ENCODE data around the gene MLLT10.
"Not testable (repeated sequence)": the region's sequence is repeated elsewhere in the genome, so short reads cannot be mapped to it uniquely, and the experiment has no call there.

Gene MLLT10

DNA sequence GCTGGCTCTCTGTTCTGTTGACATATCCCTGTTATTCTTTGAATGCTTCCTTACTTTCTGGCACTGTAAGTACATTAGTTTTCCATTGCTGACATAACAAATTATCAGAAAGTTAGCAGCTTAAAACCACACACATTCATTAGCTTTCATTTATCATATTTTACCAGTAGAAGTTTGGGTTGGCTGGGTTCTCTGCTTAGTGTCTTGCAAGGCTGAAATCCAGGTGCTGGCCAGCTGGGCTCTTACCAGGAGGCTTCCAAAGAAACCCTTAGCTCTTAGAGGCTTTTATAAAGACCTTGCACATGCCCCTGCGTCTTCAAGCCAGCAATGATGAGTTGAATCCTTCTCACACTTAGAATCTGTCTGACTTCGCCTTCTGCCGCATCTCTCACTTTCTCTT, 160.6 kb downstream of the MLLT10 start:
- no peak for DNase-seq (ENCODE audit: low spot score)

DNA sequence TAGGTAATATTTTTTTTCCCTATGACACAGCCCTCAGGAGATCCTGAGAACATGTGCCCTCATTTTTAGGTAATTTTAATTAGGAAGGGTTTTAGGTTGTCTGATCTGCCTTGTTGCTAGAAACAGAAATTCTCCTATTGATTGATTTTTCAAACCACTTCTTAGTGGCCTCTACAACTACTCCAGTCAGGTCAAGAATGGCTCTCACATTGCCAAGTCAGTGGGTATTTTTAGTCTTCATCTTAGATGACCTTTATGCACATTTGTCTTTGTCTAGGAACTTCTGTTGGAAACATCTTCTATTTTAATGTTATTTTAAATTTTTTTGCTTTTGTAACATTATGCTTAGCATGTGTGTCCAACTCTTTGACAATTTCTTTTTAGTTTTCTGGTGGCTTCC, 162.3 kb downstream of the MLLT10 start:
- DNase-seq (ENCODE audit: low spot score): no peak

DNA sequence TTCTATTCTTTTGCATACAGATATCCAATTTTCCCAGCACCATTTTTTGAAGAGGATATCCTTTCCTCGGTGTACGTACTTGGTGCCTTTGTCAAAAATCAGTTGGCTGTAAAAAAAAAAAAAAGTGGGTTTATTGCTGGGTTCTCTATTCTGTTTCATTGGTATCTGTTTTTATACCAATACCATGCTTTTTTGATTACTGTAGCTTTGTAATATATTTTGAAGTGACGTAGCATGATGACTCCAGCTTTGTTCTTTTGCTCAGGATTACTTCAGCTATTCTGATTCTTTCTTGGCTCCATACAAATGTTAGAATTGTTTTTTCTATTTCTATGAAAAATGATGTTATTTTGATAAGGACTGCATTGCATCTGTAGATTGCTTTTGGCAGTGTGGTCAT, 165.5 kb downstream of the MLLT10 start:
- DNase-seq (ENCODE audit: low spot score): no peak

DNA sequence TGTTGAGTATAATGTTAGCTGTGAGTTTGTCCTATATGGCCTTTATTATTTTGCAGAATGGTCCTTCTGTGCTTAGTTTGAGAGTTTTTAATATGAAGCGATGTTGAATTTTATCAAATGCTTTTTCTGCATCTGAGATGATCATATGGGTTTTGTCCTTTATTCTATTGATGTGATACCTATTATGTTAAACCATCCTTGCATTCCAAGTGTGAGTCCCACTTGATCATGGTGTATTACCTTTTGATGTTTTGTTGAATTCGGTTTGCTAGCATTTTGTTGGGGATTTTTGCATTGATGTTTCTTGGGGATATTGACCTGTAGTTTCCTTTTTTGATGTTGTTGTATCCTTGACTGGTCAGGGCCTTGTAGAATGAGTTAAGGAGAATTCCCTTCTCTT, 166.4 kb downstream of the MLLT10 start:
- no peak for DNase-seq (ENCODE audit: low spot score)

DNA sequence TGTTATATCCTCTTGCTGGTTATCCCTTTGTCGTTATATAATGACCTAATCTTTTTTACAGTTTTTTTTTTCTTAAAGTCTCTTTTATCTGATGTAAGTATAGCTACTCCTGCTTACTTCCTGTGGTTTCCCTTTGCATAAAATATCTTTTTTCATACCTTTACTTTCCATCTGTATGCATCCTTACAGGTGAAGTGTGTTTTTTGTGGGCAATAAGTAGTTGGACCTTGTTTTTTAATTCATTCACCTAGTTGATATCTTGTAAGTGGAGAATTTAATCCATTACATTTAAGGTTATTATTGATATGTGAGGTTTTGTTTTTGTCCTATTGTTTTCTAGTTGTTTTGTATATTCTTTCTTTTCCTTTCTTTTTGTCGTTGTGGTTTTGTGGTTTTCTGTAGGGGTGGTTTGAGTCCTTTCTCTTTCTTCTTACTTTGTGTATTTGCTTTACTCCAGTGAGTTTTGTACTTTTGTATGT, 168.6 kb downstream of the MLLT10 start:
- DNase-seq (ENCODE audit: low spot score): no peak

DNA sequence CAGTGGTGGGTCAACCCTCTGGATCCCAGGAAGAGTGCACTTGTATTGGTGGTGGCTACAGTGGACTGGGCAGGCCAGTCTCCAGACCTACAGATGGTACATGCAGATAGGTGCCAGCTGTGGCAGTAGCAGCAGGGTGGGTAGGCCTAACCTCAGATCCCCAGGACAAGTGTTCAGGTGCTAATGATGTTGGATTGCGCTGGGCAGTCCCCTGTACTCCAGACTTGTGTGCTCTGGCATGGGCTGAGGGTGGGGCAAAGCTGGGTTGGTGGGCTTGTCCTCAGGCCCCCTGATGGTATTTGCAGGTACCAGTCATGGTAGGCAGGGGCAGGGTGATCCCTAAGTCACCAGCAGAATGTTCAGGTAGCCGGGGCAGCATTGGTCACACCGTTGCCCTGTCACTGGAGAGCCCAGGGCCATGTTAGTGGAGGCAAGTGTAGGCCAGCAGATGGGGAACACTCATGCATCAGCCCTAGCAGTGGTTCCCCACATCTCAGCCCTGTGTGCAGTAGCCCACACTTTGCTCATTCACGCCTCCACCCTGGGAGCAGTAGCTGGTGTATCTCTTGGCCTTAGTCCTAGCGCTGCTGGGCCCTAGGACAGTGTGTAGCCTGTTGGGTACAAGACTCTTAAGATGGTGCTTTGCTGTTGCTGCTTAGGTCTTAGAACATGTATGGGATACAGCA, 171.3 kb downstream of the MLLT10 start:
- no peak for DNase-seq (ENCODE audit: low spot score)

DNA sequence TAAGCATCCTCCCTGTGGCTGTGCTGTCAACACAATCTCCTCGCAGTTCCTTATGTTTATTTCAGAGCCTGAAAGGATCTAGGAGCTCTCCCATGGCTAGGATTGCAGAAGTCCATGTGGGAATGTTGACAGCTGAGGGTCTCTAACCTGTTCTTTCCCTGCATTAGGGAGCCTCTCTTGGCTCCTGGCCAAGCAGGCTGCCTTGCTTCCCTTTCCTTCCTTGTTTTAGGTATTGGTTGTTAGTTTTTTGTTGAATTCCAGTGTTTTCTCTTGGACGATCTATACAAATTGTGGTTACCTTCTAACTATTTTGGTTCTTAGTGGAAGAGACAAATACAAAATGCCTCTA, 171.8 kb downstream of the MLLT10 start:
- no peak for DNase-seq (ENCODE audit: low spot score)

DNA sequence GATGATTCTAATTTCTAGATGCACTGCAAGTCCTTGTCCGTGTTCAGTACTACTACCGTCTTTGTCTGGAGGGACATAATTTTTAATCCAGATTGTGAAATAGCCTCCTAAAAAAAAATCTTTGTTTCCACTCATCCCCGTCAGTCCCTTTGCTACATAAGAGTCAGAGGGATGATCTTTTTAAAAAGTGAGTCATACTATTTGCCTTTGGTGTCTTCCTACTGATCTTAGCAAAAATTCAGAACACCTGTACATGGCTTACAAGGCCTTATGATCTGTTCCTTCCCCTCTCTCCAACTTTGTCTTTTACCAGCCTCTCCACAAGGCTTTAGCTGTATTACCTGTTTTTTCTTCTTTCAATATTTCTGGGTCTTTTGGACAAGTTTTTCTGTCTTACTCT, 173.5 kb downstream of the MLLT10 start:
- no peak for DNase-seq (ENCODE audit: low spot score)

DNA sequence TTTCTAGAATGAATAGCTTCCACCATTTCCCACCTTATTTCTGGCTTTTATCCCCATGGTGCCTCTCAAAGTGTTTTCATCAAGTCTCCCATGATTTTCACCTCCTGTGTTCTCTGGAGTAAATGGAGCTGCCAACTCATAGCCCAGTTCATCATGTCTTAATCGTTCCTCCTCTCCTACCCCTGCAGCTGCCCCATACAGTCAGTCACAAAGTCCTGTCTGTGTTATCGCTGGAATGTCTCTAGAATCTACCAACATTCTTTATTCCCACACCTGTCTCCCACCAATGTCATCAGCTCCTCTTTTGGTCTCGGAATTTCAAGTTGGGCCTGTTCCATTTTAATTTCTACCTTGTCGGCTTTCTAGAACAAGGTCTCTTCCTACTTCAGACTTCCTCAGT, 178.9 kb downstream of the MLLT10 start:
- no peak for DNase-seq (ENCODE audit: low spot score)

DNA sequence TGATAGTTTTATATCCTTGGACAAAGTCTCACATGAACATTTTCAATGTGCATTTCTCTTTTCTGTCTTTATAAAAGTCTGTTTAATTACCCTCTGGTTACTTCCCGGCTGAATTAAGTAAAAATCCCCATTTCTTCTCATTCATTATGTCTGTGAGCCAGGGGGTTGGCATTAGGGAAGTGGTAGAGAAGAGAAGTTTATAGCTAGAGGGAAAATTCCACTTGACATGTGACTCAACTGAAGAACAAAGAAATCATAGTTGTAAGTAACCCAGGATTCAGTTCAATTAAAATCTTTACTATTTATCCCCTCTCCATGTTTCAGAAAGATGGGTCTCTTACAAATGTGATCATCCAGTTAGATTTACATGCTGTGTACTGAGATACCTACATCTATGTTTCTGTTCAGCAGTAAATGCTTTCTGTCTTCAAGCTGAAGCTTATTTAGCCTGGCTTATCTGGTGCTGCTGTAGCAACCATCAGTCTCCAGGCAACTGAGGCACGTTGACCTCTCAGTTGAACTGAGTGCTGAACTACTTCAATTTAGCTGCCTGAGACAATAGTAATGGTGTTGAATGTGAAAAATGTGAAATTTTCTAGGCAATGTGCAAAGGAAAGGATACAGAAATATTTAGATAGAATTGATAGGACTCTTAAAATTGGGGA, 181.6 kb downstream of the MLLT10 start:
- DNase-seq (ENCODE audit: low spot score): no peak

DNA sequence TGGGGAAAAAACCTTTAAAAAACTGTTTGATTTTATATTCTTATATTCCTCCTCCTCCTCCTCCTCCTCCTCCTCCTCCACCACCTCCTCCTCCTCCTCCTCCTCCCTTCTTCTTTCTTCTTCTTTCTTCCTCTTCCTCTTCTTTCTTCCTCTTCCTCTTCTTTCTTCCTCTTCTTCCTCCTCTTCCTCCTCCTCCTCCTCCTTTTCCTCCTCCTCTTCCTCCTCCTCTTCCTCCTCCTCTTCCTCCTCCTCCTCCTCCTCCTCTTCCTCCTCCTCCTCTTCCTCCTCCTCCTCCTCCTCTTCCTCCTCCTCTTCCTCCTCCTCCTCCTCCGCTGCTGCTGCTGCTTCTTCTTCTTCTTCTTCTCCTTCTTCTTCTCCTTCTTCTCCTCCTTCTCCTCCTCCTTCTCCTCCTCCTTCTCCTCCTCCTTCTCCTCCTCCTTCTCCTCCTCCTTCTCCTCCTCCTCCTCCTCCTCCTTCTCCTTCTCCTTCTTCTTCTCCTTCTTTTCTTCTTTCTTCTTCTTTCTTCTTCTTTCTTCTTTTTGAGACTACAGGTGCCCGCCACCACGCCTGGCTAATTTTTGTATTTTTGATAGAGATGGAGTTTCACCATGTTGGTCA, 183.5 kb downstream of the MLLT10 start:
- not testable (repeated sequence) for DNase-seq (ENCODE audit: low spot score)

DNA sequence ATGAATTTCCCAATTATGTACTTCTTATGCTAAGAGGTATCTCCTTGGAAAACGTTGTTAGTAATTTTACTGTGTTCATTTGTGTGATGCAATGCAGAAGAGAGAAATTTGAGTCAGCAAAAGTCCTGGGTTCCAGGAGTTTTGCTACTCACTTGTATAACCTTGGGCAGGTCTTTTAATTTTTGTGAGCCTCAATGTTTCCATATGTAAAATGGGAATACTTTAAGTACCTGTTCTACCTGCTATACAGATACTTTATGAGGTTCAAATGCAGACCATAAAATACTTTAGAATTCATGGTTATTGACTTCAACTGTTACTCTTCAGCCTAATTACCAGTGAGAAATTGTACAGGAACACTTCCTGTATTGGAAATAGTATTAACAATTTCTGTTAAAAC, 185.5 kb downstream of the MLLT10 start:
- no peak for DNase-seq (ENCODE audit: low spot score)

DNA sequence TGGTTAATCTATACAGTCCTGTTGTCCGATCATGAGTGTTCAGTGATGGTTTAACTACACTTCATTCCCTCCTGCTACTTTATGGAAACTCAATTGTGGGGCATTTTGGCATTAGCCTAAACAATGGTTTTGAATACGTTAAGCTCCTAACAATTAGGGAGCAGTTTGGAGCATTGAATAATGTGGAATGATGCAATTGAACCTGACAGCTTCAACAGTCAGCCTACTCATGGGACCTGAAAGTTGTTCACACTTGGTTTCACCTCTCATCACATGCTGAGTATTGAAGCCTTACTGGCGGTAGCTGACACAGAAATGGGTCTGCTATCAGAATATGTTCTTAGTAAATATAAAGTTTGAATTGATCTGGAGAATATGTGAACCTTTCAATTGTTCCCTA, 186.1 kb downstream of the MLLT10 start:
- no peak for DNase-seq (ENCODE audit: low spot score)

DNA sequence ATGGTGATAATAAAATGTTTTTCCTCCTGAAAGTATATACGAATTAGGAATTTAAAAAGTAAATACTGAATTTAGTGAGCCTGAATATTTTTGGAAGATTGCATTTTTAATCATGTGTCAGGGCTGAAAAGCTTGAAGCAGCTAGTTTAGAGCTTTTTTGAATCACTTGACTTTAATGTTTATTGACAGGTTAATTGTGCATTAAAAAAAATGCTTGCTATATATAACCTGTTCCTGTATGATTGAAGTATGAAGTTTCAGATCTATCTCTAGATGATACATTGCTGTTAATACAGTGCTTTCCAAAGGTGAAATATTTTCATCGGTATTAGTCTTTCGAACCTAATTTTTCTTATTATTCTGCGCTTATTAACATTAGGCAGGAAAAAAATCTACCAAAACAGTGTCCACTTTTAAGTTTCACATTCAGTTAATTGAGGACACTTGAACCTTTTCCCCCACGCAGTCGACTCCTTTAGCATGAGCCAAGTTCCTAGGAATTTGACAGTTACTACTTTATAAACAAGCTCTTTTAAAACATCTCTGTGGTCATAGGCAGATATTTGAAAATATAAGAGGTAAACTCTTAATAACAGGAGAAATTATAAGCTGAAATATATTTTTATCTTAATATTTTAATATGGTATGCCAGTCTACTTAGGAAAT, 187.1 kb downstream of the MLLT10 start:
- no peak for DNase-seq (ENCODE audit: low spot score)

DNA sequence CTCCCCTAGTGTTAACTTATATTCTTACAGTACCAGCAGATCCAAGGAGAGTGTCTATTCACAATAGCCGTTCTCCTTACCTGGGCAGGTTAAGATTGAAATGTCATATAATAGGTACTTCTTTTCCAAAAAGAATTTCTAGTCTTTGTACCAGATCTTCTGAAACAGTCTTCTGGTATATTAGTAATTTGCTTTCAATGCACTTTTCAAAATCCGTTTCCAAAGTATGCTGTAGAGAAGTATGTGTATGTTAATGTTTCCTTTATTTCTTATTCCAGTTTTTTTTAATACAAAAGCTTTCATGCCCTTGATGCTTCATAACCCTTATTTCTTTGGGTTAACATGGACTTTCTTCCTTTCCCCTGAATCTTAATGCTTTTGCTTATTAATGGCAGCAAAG, 188.2 kb downstream of the MLLT10 start:
- DNase-seq (ENCODE audit: low spot score): no peak

DNA sequence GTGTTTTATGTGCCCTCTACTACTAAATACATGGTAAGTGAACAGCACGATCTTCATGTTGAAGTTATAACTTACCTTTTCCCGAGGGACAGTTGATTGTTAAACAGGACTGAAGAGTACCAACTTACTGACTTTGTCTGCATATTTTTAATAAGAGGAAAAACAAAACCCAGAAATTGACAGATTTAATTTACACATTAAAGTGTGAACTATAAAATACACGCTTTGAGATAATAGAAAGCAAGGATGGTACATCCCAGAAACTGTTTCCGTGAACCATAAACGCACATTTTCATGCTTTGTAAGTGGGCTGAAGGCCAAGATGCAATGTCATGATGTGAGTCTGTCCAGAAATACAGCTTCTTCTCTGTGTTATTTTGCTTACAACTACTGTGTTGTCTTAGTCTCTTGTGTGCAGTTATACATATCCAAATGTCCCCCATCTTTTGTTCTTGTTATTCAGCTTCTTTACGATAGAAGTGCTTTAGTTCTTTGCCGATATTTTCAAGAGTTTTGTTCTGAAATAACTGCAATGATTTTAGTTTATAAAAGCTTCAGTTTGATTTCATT, 190.1 kb downstream of the MLLT10 start:
- no peak for DNase-seq (ENCODE audit: low spot score)

DNA sequence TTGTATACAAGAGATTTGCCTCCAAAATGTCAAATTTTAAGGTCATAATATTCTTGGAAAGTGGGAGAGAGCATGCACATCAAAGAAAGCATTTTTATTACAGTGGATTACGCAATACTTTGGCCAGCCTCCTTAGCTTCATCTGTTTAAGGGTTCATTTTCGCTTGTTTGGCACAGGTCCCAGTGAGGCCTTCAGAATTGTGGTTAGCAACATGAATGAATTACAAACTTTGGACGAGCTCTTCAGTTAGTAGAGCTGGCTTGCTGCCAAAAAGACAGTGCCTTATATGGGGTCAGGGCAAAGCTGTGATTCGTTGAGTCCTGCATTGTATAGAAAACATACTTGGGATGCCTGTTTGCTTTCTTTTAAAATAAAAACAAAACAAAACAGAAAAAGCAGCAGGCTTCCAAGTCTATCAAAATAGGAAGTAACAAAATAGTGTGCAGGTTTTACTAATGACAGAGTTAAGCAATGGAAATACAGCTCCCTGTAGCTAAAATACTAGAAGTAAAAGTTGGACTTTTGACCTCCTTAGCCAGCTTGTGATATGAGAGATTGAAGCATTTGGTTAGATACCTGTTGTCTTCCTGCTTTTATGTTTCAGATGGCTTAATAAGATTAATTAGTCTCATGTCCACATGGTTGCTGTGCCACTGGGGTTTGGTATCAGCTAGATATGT, 190.8 kb downstream of the MLLT10 start:
- DNase-seq (ENCODE audit: low spot score): no peak

DNA sequence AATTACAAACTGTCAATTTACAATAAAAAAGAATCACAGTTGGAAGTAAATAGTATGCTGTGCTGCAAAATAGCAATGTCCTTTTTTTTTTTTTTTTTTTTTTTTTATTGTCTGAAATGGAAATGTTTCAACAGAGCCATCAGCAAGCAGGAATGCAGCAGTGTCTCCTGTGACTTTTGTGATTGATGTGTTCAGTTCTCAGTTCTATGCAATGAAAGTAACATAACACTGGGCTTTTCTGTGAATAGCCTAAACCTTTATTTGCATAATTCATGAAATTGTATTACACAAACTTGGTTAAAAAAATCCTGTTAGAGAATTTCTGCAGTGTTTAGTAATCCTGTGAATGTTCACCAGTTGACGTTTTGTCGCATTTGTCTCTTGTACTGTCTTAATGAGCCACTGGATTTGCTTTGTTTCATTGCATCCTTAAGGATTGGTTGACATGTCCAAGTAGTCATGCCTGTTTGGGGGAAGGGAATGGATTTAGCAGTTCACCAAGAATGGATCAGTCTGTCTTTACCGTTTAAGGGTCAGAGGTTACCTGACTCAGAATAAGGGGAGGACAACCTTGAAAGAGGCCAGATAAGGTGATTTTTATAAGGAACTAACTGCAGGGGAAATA, 192.7 kb downstream of the MLLT10 start:
- DNase-seq (ENCODE audit: low spot score): no peak

DNA sequence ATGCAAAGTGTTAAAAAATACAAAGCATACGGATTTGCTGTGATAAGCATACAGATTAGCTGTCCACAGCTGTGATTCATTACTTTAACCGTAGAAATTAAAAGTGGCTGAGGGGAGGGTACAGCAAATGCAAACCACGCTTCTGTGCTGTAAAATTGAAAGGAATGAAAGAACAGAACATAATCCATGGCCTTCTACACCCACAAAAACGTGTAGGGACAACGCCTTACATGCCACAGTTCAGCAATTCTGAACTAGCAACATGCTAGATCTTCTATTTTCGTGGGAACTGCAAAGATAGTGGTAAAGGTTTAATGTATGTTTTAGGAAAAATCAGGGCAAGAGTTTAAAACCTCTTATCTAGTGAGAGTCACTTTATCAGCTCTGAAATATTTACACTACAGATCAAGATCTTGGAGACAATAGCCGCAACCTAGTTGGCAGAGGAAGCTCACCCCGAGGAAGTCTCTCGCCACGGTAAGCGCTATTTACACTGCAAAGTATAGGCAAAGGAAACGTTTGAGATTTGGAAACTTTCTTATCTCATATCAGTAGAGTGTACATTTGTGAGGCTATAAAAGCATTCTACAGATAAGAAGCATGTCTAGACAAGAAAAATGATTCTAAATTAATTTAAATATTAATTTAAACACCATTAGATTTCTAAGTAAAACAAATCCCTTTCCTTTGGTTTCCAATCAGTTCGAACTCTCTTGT, 193.6 kb downstream of the MLLT10 start:
- no peak for DNase-seq (ENCODE audit: low spot score)

DNA sequence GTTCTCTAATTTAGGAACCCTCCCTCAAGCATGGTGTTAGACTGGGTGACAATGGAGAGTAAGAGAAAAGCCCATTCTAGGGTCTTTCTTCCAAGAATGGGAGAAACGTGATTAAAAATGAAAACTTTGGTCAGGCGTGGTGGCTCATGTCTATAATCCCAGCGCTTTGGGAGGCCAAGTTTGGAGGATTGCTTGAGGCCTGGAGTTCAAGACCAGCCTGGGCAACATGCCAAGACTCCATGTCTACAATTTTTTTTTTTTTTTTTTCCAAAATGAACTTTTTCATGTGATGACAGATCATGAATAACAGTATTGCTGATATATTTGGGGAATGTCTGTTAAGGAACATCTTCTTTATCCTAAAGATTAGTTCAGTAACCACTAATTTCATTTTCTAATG, 194.6 kb downstream of the MLLT10 start:
- DNase-seq (ENCODE audit: low spot score): no peak
